Activated CD4-positive, alpha-beta T cell treated with anti-CD3 and anti-CD28 coated beads, Interleukin-2, amount 50 U/mL, for 16 hours (primary cell): ENCODE data around the gene MBNL1.

Experiments used
- DNase-seq: peaks from one replicate; pipeline ENCODE4 v3.0.0-alpha.2; 2020

The MBNL1 gene

DNA sequence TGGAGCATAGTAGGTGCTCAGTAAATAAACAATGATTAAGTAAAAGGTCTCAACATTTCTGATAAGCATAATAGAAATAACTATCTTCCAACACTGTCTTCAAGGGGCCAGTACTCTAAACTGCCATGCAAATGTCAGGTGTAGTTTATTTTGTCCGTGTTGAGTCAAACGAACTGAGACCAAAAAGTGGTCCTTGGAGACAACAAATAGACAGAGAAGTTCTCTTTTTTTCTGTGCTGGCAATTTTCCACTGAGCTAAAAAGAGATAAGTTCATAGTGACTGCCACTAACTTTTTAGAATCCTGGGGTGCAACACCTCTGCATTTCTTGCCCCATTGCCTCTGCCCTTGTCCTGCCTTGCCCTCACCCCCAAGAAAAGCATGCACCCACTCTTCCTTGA, 14.7 kb upstream of the MBNL1 start:
- DNase-seq, result no peak

DNA sequence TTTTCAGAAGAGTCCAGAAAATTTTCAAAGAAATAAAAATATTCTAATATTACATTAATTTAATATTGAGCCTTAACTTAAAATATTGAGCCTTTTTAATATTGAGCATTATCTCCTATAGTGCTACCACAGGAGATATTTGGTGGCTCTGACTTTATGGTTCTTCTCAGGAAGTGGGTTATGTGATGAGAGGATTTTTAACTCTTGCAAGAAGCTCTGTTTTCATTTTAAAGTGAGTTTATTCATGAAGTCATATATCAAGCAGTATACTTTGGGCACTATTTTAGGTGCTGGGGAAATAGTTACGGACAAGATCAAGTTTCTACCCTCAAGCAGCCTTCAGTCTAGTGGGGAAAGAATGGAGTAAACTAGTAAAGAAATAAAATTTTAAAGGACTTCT, 13.4 kb upstream of the MBNL1 start:
- no peak for DNase-seq

DNA sequence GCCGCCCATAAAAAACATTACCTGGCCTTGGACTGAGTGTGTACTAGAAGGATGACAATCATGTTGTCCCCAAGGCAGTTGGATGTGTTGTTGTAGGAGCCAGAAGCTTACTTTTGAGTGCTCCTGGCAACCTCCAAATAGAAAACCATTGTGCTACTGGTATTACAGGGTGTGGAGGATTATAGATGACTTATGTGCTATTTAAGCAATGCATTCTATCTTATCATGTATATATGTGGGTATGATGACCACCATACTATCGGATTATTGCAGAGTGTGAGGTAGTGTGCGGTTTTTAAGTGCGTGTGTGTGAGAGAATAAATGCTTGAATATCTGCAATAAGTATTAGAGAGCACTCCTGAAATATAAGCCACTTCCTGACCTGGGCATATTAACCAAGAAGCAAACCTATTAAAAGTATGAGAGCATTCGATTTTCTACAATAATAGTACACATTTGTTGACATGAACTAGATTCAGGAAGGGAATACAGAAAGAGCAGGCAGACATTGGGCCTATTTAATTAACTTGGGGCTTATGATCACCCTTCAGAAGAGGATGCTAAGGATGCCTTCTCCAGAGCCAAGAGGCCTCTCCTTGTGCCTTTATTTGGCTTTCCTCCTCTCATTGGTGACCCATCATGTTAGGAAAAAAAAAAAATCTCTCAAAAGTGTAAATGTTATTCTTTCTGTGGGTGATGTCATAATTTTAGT, 11.7 kb upstream of the MBNL1 start:
- peak; percentile 55 for DNase-seq

DNA sequence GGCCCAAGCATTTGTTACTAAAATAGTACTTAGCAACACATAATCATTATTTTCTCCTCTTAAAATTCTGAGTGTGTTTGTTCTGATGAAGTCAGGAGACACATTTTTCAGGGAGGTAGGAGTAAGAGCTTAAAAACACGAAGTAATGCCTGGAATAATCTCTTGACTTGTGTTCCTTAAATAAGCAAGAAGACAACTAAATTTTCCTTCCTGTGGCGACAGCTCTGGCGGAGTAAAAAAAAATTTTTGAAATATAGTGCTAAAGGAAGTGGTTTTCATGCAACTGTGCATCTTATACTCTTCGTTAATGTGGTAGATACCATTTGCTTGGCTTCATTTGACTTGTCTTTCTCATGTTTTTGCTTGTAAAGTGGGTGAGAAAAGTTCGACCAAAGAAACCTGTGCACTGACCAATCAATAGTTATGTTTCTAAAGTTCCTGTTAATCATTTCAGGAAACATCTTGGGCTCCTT, 11.1 kb upstream of the MBNL1 start:
- DNase-seq, result peak; percentile 85

DNA sequence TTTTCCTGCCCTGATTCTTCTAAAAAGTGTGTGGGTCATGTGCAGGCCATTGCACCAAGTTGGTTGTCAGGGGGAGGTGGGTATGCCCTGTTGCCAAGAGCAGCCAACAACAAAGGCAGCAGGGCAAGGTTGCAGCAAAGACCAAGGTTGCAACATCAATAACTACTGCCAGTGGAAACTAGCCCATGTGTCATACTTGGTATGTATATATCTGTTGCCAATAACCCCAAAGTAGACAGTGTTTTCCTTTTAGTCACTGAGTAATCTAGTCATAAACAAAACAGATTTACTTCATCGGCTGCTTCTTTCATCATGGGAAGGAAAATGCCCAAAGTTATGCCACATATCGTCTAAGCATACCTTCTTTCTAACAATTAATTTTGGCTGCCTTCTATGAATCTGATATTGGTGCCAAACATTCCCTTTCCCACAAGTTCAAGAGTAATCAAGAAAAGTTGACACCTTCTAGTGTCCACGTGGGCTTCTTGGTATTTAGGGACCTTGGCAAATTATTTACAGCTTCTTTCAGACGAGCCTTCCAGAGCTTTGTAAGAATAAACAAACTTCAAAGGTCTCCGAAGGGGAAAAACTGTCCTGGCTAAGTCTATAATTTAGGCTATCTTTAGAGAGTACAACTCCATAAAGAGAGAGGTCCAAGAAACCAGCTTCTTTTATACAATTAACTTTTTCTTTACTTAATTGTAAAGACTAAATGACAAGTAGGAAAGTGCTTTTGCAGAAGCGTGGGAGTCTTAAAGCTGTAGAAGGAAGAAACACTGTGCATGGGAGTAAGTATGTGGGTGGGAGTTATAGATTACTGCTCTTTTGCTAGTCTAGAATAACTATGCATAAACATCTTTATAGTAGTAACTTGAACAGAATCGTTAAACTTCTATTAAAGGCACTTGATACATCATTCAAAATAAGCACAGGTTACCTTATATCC, 10.0 kb upstream of the MBNL1 start:
- DNase-seq, result peak; percentile 91

DNA sequence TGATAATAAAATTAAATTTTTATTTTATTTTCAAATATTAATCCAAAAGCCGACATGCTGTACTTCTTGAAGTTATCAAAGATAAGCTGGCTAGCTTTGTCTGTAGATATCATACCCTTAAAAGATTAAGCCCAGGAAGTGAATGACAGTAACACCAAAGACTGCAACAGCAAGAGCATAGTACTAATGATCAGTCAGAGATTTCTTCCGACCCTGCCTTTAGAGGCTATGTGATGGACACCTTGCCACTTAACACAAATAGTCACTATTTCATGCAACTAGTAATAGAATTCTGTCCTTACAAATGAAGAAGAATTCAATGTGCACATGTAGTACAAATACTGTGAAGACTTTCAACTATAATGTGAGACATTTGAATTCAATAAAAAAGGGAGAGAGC, 9.3 kb upstream of the MBNL1 start:
- no peak for DNase-seq

DNA sequence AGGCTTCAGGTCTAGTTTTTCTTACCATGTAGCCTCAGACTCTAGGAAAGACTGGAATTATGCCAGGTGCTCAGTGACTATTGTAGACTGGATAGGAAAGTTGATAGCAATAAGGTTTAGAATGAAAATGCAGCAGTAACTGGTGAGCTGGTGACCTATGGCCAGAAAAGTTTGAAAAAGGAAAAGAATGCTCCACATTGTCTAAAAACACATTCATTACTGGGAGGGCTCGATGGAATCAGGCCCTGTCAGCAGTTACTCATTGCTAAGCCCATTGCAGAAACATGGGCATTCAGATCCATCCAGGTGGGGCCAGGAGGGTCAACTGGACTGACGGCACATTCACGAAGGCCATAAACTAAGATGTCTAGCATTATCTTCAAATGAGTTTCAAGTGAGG, 8.7 kb upstream of the MBNL1 start:
- no peak for DNase-seq

DNA sequence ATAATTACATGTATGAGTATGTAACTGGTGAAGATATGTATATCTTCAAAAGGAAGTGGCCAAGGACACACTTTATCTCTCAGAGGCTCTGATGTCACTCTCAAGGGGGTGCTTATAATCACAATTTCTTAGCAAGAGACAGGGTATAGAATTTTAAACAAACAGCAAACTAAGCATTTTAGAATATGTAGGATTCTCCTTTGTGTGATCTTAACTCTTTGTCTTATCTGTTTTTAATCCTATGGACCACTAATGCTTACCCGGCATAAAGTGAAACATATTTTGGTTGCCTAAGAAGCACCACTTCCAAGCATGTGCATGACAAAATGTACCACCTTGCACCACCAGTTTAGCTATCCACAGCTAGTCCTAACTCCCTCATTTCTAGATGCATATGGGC, 8.2 kb upstream of the MBNL1 start:
- no peak for DNase-seq

DNA sequence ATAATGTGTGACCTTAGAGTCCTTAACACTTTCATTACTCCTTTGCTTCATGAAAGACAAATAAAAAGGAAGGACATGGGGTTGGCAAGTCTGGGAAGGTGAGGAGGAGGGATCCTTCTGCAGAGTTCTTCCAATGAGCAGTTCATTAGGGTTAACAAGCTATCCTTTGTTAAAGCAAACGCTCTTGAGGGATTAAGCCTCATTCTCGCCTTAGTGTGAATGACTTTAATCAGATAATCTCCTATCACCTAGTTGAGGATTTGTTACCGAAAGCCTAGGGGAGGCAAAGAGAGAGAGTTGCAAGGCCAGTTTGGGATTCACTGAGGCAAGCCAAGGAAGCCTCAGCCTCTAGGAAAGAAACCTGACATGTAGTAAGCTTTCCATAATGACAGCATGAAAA, 7.4 kb upstream of the MBNL1 start:
- no peak for DNase-seq

DNA sequence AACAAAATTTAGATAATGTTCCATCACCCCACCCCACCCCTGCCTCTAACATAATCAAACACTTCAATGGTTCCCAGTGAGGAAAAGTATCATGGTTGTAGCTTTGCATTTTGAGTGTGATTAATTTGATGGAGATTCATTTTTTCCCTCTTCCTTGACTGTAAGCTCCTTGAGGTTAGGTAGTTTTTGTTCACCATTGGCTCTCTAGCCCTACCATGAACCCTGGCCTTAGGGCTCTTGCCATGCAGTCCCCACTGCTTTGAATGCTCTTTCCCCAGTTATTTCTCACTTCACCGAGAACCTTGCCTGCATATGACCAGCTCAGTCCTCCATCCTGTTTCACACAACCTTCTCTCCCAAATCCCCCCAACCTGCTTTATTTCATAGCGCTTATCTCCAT, 5.0 kb upstream of the MBNL1 start:
- no peak for DNase-seq

DNA sequence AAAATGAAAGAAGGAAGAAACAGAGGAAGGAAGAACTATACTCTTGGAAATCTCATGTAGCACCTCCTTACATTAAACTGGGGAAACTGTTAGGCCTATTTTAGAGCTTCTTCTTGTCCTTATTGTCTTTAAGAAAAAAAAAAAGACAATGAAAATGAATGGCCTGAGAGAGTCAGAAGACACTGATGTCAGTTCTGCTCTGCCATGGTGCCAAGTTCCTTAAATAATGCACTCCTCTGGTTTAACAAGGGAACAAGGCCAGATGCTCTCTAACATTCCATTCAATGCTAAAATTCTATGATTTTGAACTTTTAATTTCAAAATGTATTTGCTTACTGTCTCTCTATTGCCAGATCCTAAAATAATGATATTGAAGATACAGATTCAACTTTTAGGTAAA, 4.4 kb upstream of the MBNL1 start:
- no peak for DNase-seq

DNA sequence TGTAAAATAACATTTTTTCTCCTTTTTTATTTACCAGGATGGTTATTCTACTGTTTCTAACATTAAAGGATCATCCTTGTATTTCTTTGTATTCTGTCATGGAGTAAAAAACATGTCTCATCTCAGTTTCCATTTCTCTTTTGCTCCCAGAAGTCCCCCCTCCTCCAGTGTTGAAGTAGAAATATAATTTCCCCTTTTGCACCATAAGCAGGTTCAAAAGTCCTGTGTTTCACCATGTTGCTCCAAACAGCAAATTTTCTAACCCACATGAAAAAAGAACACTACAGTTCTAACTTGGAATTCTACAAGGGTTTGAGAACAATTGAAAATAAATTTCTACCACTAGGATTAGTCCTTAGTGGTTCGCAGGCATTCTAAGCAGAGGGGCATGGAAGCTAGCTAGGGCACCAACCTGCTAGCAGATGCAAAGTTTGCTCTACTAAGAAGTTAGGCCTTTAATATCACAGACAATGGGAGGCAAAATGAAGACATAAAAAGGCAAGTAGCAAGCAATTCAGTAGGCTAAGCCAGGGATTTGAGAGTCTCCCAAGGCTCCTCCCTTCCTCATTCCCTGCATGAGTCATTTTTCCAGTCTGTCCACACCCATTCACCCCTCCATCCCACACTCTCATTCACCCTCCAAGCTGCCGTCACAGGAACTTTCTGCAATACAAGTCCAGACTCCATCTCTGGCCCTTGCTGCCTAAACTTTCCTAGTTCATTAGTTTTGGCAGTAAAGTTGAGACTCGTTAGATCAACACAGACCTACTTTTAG, 2.3 kb upstream of the MBNL1 start:
- DNase-seq, result no peak

DNA sequence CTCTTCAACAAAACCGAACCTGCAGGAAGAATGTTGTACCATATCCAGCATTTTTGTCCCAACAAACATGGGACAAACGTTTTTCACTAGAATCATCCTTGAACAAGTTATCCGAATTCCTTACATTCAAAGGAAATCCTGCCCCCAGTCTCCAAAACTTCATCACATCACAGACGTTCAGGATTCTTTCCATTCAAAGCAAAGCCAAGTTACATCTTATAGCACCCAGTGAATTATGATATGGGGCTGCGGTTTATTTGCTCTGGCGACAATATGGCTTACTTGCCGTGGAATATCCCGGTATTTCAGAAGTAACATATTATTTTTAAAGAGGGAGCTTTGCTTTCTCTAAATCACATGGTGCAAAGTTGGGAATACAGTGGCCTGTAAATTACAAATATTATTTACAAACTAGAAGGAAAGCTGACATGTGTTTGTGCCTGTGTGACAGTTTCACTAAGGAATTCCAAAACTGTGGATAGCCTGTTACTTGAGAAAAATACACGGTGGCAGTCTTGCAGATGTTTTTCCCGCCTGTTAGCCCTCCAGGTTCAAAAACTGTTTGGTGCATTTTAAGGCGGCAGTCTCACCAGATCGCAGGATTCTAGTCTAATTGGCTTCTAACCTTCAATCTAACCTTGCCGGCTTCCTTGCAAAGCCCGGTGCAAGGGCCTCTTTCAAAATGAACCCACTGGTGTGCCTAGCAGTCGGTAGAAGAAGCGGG, 736 bp upstream of the MBNL1 start:
- no peak for DNase-seq

DNA sequence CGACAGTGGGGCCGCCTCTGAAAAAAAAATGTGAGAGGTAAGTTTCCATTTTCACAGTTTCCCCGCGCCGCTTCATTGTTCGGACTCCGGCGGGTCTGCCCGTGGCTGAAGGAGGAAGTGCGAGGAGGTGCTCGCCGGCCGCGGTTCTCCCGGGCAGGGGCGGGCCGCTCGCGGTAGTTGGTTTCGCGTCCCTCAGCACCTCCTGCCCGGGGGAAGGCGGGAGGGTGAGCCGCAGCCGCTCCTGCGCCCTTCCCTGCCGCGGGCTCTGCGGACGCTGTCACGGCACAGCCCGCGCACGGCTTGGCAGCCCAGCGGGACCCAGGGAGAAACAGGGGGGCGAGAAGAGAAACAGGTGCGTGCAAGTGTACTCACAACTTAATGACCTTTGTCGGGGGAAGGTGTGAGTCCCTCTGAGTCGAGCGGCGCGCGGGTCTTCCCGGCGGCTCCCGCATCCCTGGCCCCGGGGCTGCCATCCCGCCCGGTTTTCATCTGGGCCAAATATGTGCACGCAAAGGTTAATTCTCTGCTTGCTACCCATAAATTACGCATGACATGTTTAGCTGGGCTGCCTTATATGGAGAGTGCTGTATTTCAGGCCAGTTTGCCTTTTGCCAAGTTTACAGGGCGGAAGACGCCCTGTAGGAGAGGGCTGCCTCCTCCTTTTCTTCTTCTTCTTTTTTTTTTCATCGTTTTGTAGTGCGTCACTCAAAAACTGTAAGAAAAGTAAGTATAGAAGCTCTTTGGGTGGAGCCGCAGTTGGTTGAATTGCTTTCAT, 514 bp downstream of the MBNL1 start:
- peak; percentile 42 for DNase-seq

DNA sequence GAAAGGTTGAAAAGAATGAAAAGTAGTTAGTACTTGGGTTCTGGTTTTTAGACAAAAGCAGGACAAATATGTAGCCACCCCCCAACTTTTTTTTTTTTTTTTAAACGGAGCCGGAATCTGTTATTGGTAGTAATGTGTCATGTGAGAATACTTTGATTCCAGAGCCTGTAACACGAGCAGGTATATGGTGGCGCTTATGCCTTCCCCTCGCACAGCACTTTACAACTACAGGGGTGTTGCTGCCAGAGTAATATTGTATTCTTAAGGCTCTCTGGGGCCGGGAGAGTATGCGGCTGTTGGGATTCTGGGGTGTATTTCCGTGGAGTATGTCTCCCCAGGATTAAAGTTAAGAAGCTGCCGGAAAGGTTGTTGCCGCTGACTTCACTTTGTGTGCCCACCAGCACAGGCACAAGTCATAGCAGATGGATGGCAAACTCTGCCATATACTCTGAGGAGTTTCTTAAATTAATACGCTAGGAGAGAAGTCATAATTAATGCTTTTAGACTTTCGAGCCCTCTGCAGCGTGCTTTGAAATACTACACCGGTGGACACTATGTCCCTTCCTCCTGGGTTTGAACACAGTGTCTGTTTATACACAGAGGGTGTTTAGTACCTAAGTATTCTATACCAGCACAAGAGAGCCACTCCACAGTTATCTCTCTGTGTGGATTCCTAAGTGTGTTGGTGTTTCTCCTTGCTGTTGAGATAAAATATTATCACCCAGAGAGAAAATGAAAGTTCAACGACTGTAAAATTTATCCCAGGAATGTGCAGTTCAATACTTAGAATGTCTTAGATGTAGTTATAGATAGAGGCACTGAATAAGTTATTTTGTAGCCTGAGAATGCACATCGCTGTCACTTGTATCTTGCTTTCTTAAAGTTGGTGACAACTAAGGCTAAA, 1.4 kb downstream of the MBNL1 start:
- DNase-seq, result no peak

DNA sequence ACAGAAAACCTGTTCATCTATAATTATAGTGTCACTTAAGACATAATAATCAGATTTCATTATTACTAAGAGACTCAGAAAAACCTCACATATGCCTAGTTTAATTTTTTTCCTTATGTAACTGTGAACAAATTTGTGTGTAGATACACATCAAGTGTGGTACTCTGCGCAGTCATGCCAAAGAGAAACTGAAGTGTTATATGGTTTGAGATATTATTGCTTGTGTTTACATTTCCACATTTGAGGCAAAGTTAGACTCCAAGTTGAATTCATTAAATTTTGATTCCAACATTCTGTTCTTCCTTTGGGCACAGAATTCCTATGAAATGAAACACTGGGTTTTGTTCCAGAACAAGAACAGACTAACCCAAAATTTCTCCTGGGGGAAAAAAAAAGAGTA, 2.2 kb downstream of the MBNL1 start:
- peak; percentile 33 for DNase-seq

DNA sequence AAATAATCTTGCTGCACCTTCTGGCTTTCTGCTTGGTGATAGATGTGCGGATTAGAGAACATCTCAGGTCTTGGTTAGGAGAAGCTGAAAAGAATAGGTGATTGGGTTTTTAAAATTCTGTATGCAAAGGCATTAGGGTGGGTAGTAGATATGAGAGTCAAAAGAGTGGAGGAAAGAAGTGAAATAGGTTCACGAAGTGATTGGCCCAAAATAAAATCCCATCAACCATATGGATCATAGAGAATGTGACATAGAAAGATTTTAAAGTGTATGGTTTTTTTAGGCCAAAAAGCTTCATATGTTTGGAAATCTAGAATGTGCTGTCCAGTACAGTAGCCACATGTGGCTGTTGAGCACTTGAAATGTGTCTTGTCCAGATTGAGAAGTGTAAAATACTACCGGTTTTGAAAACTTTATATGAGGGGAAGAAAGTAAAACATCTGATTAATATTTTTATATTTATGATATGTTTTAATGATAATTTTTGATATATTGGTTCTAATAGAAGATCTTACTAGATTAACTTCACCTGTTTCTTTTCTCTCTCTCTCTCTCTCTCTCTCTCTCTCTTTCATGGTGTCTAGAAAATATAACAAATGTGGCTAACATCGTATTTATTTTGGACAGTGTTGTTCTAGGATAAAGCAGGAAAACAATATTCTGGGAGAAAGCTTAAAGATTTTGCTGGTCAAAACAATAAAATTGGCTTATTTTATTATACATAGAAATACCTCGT, 2.9 kb downstream of the MBNL1 start:
- DNase-seq, result no peak

DNA sequence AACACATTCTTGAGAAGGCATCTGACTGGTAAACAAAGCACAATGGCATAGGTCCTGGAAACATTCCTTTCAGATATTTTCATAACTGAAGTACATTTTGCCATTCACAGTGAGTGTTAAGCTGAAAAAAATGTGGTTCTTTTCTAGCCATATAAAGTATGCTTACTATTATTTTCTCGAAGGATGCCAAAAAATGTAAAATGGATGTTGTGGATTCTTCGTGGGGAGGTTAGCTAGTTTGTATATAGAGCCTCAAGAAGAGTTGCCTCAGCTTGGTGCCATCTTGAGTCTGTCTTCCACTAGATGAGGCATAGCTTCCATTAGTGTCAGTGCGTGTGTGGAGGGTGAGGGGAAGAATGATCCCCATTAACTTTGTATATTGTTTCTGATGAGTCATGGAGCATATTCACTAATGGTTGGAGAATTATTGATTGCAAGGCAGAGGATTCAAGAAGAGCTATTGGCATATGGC, 4.1 kb downstream of the MBNL1 start:
- DNase-seq, result peak; percentile 67

DNA sequence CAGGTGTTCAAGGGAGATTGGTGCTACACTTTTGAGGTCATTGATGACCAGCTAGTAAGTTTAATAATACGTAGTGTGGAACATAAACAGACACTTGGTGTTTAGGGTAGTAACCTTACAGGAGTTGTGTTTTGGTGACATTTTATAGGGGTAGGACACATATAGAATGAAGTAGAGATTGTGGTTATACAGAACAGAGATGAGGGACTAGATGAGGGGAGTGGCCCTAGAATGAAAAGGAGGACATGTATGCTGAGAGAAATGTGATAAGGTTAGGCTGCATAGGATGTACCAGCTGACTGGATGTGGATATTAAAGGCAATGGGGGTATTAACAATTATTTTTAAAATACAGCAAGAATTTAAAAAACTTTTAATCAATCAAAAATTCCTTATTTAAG, 8.0 kb downstream of the MBNL1 start:
- DNase-seq, result no peak

DNA sequence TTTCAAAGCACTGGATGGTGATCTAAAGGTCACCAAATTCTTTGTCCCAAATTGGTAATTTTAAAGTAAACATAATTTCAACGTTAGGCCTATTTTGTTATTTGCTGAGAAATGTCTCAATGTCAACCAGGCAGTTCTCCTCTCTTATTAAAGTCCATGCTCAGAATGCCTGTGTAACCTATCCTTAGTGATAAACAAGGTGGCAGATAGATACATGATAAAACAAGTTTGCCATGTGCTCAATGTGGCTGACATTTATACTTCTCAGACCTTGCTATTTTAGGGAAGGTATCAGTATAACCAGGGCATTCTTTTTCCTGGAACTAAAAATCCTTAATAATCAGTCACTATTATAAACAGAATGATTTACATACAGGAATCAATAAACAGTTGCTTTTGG, 8.5 kb downstream of the MBNL1 start:
- DNase-seq, result no peak
